ENCODE measurements around the gene COX5A. TPM values are rescaled to one million over a fixed set of nuclear protein-coding genes. Genes with fewer than 3 reads are reported as not detected.

The COX5A gene
- total RNA-seq, 1 experiment from 2014 or later: 307 TPM

DNA sequence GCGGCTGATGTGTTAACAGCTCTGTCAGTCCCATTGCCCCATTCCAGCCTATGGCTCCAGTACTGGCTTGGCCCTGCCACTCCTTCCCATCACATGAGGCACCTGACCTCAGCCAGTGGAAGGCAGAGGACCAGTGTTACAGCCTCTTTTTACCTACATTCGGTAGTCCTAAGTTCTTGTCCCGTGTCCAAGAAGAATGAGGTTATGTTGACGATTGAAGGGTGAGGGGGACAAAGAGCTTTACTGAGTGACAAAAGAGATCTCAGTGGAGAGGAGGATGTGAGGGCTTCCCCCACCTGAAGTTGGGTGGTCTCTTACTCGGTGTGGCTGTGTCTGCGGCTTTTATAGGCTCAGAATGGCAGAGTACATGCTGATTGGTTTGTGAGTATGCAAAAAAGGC lies 55.3 kb downstream of the COX5A start:
- Histone ChIP-seq H3K27ac (ENCODE audit: low read depth, low read length) (no peak overlapping the region), H3K79me2 (ENCODE audit: insufficient read depth, low read length) (no peaks in the 10 kb centered on the region), H3K4me3 (replicated peaks in 1 of 2; ENCODE audit: low read depth in 1 of 2, low read length in 2 of 2) (no peak overlapping the region), H2AFZ (ENCODE audit: low read depth, low read length, poor library complexity, severe bottlenecking) (no peak overlapping the region), H3K4me1 (ENCODE audit: control insufficient read depth in 1 of 2, insufficient read depth in 2 of 2, low read length in 2 of 2) (peaks cover 6 to 17% of the 10 kb centered on the region in 2 experiments), H3K9me2 (ENCODE audit: insufficient read depth) (no peaks in the 10 kb centered on the region), H3K4me2 (ENCODE audit: low read length) (no peak overlapping the region), H3K27me3 (ENCODE audit: insufficient read depth, low read length) (no peaks in the 10 kb centered on the region), H4K20me1 (ENCODE audit: insufficient read depth) (no peaks in the 10 kb centered on the region), H3K36me3 (ENCODE audit: control insufficient read depth in 1 of 2, insufficient read depth in 2 of 2, low read length in 2 of 2) (no peaks in the 10 kb centered on the region), H3K9me3 (ENCODE audit: control insufficient read depth in 1 of 2, insufficient read depth in 1 of 2, low read depth in 1 of 2, low read length in 2 of 2) (peaks cover 5 to 6% of the 10 kb centered on the region in 2 experiments; a peak in 2 of 4 replicates), H3K9ac (ENCODE audit: low read length) (no peak overlapping the region)
- TF ChIP-seq SIN3A (IDR thresholded peaks at IDR 0.05; ENCODE audit: low read depth) (no peak), POLR2A (IDR thresholded peaks at IDR 0.05; ENCODE audit: borderline replicate concordance, extremely low read depth, insufficient read depth, insufficient read length) (no peak)
- TF ChIP-seq, protein P1, sequence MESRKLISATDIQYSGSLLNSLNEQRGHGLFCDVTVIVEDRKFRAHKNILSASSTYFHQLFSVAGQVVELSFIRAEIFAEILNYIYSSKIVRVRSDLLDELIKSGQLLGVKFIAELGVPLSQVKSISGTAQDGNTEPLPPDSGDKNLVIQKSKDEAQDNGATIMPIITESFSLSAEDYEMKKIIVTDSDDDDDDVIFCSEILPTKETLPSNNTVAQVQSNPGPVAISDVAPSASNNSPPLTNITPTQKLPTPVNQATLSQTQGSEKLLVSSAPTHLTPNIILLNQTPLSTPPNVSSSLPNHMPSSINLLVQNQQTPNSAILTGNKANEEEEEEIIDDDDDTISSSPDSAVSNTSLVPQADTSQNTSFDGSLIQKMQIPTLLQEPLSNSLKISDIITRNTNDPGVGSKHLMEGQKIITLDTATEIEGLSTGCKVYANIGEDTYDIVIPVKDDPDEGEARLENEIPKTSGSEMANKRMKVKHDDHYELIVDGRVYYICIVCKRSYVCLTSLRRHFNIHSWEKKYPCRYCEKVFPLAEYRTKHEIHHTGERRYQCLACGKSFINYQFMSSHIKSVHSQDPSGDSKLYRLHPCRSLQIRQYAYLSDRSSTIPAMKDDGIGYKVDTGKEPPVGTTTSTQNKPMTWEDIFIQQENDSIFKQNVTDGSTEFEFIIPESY (IDR thresholded peaks at IDR 0.05; ENCODE audit: extremely low read depth, insufficient replicate concordance, low read length): no peak
- TF ChIP-seq, protein P2, sequence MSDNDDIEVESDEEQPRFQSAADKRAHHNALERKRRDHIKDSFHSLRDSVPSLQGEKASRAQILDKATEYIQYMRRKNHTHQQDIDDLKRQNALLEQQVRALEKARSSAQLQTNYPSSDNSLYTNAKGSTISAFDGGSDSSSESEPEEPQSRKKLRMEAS (IDR thresholded peaks at IDR 0.05): no peak
- intact Hi-C loops (cut with micrococcal nuclease): no loop called here
- ChIA-PET RAD21 (ENCODE audit: low non-redundant PET in 1 of 2, low total read pairs in 2 of 2, uncharacterized antibody in 2 of 2, unreplicated experiment in 2 of 2) (no interaction called here), POLR2A (no interaction called here), CTCF (no interaction called here)
- BruUV-seq (replicated peaks): no TSS peak
- no peak for DNase-seq (ENCODE audit: low read depth, low spot score)
- no peak for ATAC-seq

DNA sequence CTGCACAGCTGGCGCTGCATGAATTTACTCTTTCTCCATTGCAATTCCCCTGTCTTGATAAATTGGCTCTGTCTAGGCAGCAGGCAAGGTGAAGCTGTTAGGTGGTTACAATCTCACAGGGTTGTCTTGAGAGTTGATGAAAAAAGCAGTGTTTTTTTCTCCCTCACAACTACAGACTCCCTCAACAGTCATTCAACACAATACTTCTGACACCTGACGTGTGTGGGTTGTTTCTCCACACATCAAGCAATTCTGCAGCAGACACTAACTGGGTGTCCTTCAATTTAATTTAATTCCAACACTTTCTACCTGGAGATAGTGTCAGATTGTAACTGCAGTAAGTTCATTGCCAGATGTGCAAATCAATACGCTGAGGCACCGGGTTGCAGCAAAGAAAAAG lies 59.6 kb downstream of the COX5A start:
- intact Hi-C loops (cut with micrococcal nuclease): no loop called here
- ChIA-PET RAD21 (ENCODE audit: low non-redundant PET in 1 of 2, low total read pairs in 2 of 2, uncharacterized antibody in 2 of 2, unreplicated experiment in 2 of 2) (no interaction called here), CTCF (interaction anchor here (0.5 kb wide), 1 partner anchor 22 kb away, joined by 5 read pairs; no protein-coding TSS in a partner anchor)
- TF ChIP-seq, protein P3, sequence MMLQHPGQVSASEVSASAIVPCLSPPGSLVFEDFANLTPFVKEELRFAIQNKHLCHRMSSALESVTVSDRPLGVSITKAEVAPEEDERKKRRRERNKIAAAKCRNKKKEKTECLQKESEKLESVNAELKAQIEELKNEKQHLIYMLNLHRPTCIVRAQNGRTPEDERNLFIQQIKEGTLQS (IDR thresholded peaks at IDR 0.05): no peak
- TF ChIP-seq EZH2 (IDR thresholded peaks at IDR 0.05) (no peak), POLR2A (IDR thresholded peaks at IDR 0.05; ENCODE audit: borderline replicate concordance, extremely low read depth, insufficient read depth, insufficient read length) (no peak), TCF7L2 (IDR thresholded peaks at IDR 0.05; ENCODE audit: borderline replicate concordance, extremely low read depth, insufficient read depth, insufficient read length) (no peak), POLR2AphosphoS5 (IDR thresholded peaks at IDR 0.05; ENCODE audit: low read depth, low read length) (no peak), CEBPB (IDR thresholded peaks at IDR 0.05; ENCODE audit: low read depth) (no peak), RAD21 (IDR thresholded peaks at IDR 0.05; ENCODE audit: low read depth) (no peak), EZH2phosphoT487 (IDR thresholded peaks at IDR 0.05; ENCODE audit: borderline replicate concordance) (no peak), SRF (IDR thresholded peaks at IDR 0.05; ENCODE audit: low read depth) (no peak), EGR1 (IDR thresholded peaks at IDR 0.05; ENCODE audit: low read depth) (no peak)
- TF ChIP-seq, protein P1 (IDR thresholded peaks at IDR 0.05; ENCODE audit: extremely low read depth, insufficient replicate concordance, low read length): no peak

More for the DNA sequence above, 59.6 kb downstream of the COX5A start:
- Histone ChIP-seq H3K27me3 (ENCODE audit: insufficient read depth, low read length) (no peaks in the 10 kb centered on the region), H3K9ac (ENCODE audit: low read length) (no peak overlapping the region), H3K79me2 (ENCODE audit: insufficient read depth, low read length) (no peaks in the 10 kb centered on the region), H3K9me2 (ENCODE audit: insufficient read depth) (no peaks in the 10 kb centered on the region), H3K4me2 (ENCODE audit: low read length) (no peak overlapping the region), H3K27ac (ENCODE audit: low read depth, low read length) (no peak overlapping the region), H3K36me3 (ENCODE audit: control insufficient read depth in 1 of 2, insufficient read depth in 2 of 2, low read length in 2 of 2) (no peaks in the 10 kb centered on the region), H4K20me1 (ENCODE audit: insufficient read depth) (no peaks in the 10 kb centered on the region), H3K4me1 (ENCODE audit: control insufficient read depth in 1 of 2, insufficient read depth in 2 of 2, low read length in 2 of 2) (peaks cover 0 to 7% of the 10 kb centered on the region in 2 experiments; a peak in 1 of 4 replicates), H3K9me3 (ENCODE audit: control insufficient read depth in 1 of 2, insufficient read depth in 1 of 2, low read depth in 1 of 2, low read length in 2 of 2) (peaks cover 5 to 6% of the 10 kb centered on the region in 2 experiments; a peak in 2 of 4 replicates), H2AFZ (ENCODE audit: low read depth, low read length, poor library complexity, severe bottlenecking) (no peak overlapping the region), H3K4me3 (replicated peaks in 1 of 2; ENCODE audit: low read depth in 1 of 2, low read length in 2 of 2) (no peak overlapping the region)
- DNase-seq (ENCODE audit: low read depth, low spot score): no peak
- BruUV-seq (replicated peaks): no TSS peak
- POLR2A ChIA-PET: interaction anchor here (0.6 kb wide), 1 partner anchor 8 kb away, joined by 3 read pairs; no protein-coding TSS in a partner anchor
- no peak for ATAC-seq
